ENCODE data around the gene MOSPD2.

- no peak for TF ChIP-seq CTCF (IDR thresholded peaks at IDR 0.05)
- TF ChIP-seq POLR2AphosphoS5 (IDR thresholded peaks at IDR 0.05): no peak
These were observed 41.1 kb upstream of the MOSPD2 start for GRCh38 chrX:14832151-14832550.
